SHP77 treated with DMSO at 0.1 percent for 48 hours (cell line): ENCODE results near the gene ZNF750.

Experiments
- DNase-seq: peaks from one replicate; lab custom pipeline; 2025; lab: John Stamatoyannopoulos, UW

ZNF750 gene

GRCh38 chr17:82835122-82835521, 4.7 kb downstream of the ZNF750 start:
- no peak for DNase-seq

- no peak for DNase-seq
These were observed 6.8 kb downstream of the ZNF750 start for GRCh38 chr17:82832881-82833475.

- no peak for DNase-seq
These were observed 7.4 kb downstream of the ZNF750 start for GRCh38 chr17:82832411-82832810.

- no peak for DNase-seq
These were observed 8.0 kb downstream of the ZNF750 start for GRCh38 chr17:82831818-82832200.

GRCh38 chr17:82831041-82831817, 8.6 kb downstream of the ZNF750 start:
- no peak for DNase-seq

- DNase-seq: peak; percentile 89
These were observed 9.6 kb downstream of the ZNF750 start for GRCh38 chr17:82830249-82830661.

- DNase-seq: no peak
These were observed 10.8 kb downstream of the ZNF750 start for GRCh38 chr17:82828875-82829487.

- DNase-seq: no peak
These were observed 12.9 kb downstream of the ZNF750 start for GRCh38 chr17:82826956-82827355.

- no peak for DNase-seq
These were observed 13.6 kb downstream of the ZNF750 start for GRCh38 chr17:82826211-82826610.

GRCh38 chr17:82825540-82826124, 14.2 kb downstream of the ZNF750 start:
- no peak for DNase-seq

GRCh38 chr17:82823004-82823403, 16.8 kb downstream of the ZNF750 start:
- no peak for DNase-seq

GRCh38 chr17:82822281-82822680, 17.5 kb downstream of the ZNF750 start:
- no peak for DNase-seq

GRCh38 chr17:82821554-82821953, 18.3 kb downstream of the ZNF750 start:
- DNase-seq: no peak

GRCh38 chr17:82820278-82821251, 19.3 kb downstream of the ZNF750 start:
- no peak for DNase-seq

GRCh38 chr17:82817947-82818346, 21.9 kb downstream of the ZNF750 start:
- no peak for DNase-seq

- no peak for DNase-seq
These were observed 23.5 kb downstream of the ZNF750 start for GRCh38 chr17:82816358-82816757.

GRCh38 chr17:82815790-82816305, 24.0 kb downstream of the ZNF750 start:
- no peak for DNase-seq

GRCh38 chr17:82815354-82815753, 24.5 kb downstream of the ZNF750 start:
- DNase-seq: no peak

GRCh38 chr17:82814834-82815233, 25.0 kb downstream of the ZNF750 start:
- DNase-seq: no peak

- DNase-seq: no peak
These were observed 26.3 kb downstream of the ZNF750 start for GRCh38 chr17:82813299-82814051.

- no peak for DNase-seq
These were observed 27.2 kb downstream of the ZNF750 start for GRCh38 chr17:82812601-82813000.
